CD4-positive, alpha-beta T cell treated with Interferon alpha-2 for 1 hour (primary cell): ENCODE results near the gene USP22.
"Not testable (repeated sequence)": the region's sequence is repeated elsewhere in the genome, so short reads cannot be mapped to it uniquely, and the experiment has no call there.

Source experiments
- DNase-seq, 2 donors: peaks; one replicate each; pipeline ENCODE4 v3.0.0-alpha.2; 2020 to 2022

USP22 gene

GRCh38 chr17:21042458-21043295, at the start of gene USP22:
Gene USP22 (minus strand): TSS chr17:21043011. CDS start chr17:21042835, 176 bp downstream.
- peak in 1 of 2 donors; percentile 97 for DNase-seq

- no peak for DNase-seq
These were observed 48.2 kb upstream of the USP22 start for GRCh38 chr17:21090902-21091618.

GRCh38 chr17:21089933-21090901, 47.4 kb upstream of the USP22 start:
- DNase-seq = no peak

- DNase-seq = no peak
These were observed 46.3 kb upstream of the USP22 start for GRCh38 chr17:21089145-21089544.

- DNase-seq = no peak
These were observed 42.9 kb upstream of the USP22 start for GRCh38 chr17:21085707-21086106.

GRCh38 chr17:21085280-21085679, 42.5 kb upstream of the USP22 start:
- DNase-seq = not testable (repeated sequence)

- no peak for DNase-seq
These were observed 39.2 kb upstream of the USP22 start for GRCh38 chr17:21082001-21082436.

- no peak for DNase-seq
These were observed 36.4 kb upstream of the USP22 start for GRCh38 chr17:21079196-21079595.

- no peak for DNase-seq
These were observed 35.4 kb upstream of the USP22 start for GRCh38 chr17:21078016-21078780.

- DNase-seq = no peak
These were observed 34.5 kb upstream of the USP22 start for GRCh38 chr17:21077281-21077680.

GRCh38 chr17:21076242-21076641, 33.4 kb upstream of the USP22 start:
- no peak for DNase-seq

GRCh38 chr17:21075739-21076085, 32.9 kb upstream of the USP22 start:
- DNase-seq = no peak

GRCh38 chr17:21072745-21073197, 30.0 kb upstream of the USP22 start:
- DNase-seq = no peak

GRCh38 chr17:21066394-21066793, 23.6 kb upstream of the USP22 start:
- DNase-seq = no peak

- no peak for DNase-seq
These were observed 19.2 kb upstream of the USP22 start for GRCh38 chr17:21061971-21062526.

- DNase-seq = no peak
These were observed 18.5 kb upstream of the USP22 start for GRCh38 chr17:21061158-21061835.

- DNase-seq = no peak
These were observed 16.9 kb upstream of the USP22 start for GRCh38 chr17:21059761-21060160.

- no peak for DNase-seq
These were observed 15.5 kb upstream of the USP22 start for GRCh38 chr17:21058098-21058893.

GRCh38 chr17:21053056-21053455, 10.2 kb upstream of the USP22 start:
- DNase-seq = not testable (repeated sequence)

GRCh38 chr17:21049457-21049856, 6.6 kb upstream of the USP22 start:
- no peak for DNase-seq
